Measurements from ENCODE around the gene RADX. TPM values are rescaled to one million over a fixed set of nuclear protein-coding genes. Genes with fewer than 3 reads are reported as not detected.

RADX gene
- total RNA-seq, 2 experiments from 2014 or later = 5.6 to 7.4 TPM

DNA sequence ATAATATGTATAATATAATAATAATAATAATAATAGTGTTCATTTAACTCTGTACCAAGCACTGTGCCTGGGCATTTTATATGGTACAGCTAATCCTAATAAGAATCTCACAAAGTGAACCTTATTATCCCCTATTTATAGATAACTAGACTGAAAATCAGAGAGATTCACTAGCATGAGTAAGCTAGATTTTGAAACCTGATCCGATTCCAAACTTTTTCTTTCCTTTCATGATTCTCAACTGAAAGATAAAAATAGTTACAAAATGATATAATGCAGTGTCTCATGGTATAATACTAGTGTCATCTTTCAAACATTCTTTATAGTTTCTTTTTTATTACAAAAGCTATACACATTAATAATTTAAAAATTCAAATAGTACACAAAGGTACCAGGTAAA, 58.9 kb downstream of the RADX start:
- H3K9me3 Mint-ChIP-seq = no peaks in the 10 kb centered on the region
- ATAC-seq (no peak), DNase-seq (no peak)
- no peaks in the 10 kb centered on the region for H3K27me3 Mint-ChIP-seq
- CTCF ChIA-PET = no interaction called here
- peaks cover 3% of the 10 kb centered on the region for H3K36me3 Mint-ChIP-seq (ENCODE audit: low read depth)
- H3K27ac Mint-ChIP-seq = no peak overlapping the region
- no peaks in the 10 kb centered on the region for H3K4me1 Mint-ChIP-seq (ENCODE audit: low read depth)
- intact Hi-C loops (cut with micrococcal nuclease) = no loop called here
- POLR2A ChIA-PET = no interaction called here
- H3K4me3 Mint-ChIP-seq = no peak overlapping the region
- TF ChIP-seq, protein P1, sequence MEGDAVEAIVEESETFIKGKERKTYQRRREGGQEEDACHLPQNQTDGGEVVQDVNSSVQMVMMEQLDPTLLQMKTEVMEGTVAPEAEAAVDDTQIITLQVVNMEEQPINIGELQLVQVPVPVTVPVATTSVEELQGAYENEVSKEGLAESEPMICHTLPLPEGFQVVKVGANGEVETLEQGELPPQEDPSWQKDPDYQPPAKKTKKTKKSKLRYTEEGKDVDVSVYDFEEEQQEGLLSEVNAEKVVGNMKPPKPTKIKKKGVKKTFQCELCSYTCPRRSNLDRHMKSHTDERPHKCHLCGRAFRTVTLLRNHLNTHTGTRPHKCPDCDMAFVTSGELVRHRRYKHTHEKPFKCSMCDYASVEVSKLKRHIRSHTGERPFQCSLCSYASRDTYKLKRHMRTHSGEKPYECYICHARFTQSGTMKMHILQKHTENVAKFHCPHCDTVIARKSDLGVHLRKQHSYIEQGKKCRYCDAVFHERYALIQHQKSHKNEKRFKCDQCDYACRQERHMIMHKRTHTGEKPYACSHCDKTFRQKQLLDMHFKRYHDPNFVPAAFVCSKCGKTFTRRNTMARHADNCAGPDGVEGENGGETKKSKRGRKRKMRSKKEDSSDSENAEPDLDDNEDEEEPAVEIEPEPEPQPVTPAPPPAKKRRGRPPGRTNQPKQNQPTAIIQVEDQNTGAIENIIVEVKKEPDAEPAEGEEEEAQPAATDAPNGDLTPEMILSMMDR (IDR thresholded peaks at IDR 0.05) = no peak

DNA sequence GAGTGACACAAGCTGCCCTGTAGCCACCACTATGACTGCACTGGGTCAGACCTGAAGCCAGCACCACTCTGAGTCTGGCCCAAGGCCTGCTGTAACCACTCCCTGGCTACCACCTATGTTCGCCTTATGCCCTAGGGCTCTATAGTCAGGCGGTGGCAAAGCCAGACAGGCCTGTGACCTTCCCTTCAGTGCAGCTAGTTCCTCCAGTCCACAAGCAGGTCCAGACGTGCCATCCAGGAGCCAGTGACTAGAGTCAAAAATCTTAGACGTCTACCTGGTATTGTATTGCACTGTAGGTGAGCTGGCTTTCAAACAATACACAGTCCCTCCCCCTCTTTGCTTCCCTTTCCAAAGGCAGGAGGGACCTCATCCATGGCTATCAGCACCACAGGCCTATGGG, 60.7 kb downstream of the RADX start:
- ChIA-PET POLR2A (no interaction called here), CTCF (no interaction called here)
- ATAC-seq = no peak
- intact Hi-C loops (cut with micrococcal nuclease) = no loop called here
- Mint-ChIP-seq H3K27ac (no peak overlapping the region), H3K27me3 (no peaks in the 10 kb centered on the region), H3K36me3 (ENCODE audit: low read depth) (peaks cover 3% of the 10 kb centered on the region), H3K9me3 (no peaks in the 10 kb centered on the region), H3K4me3 (no peak overlapping the region), H3K4me1 (ENCODE audit: low read depth) (no peaks in the 10 kb centered on the region)
- TF ChIP-seq, protein P1 (IDR thresholded peaks at IDR 0.05) = no peak
- DNase-seq = no peak

DNA sequence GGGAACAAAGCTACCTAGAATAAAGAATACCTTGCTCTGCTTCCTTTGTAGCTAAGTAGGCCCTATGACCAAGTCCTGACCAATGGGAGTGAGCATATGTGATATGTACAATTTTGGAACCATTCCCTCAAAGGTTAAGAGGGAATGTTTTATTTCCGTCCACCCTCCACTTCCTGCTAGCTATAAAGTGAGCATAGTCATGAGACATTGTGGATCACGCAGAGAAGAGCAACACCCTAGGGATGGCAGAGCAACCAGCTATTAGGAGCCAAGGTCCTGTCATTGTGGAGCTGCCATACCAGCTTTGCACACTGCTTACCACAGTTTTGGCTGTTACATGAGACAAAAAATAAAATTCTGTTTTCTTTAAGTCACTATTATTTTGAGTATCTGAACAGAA, 68.9 kb downstream of the RADX start:
- no peak overlapping the region for H3K4me3 Mint-ChIP-seq
- intact Hi-C loops (cut with micrococcal nuclease) = no loop called here
- CTCF ChIA-PET = no interaction called here
- no peak overlapping the region for H3K27ac Mint-ChIP-seq
- no peaks in the 10 kb centered on the region for H3K4me1 Mint-ChIP-seq (ENCODE audit: low read depth)
- no peaks in the 10 kb centered on the region for H3K9me3 Mint-ChIP-seq
- no peak for DNase-seq
- no peak for ATAC-seq
- no peaks in the 10 kb centered on the region for H3K36me3 Mint-ChIP-seq (ENCODE audit: low read depth)
- TF ChIP-seq, protein P1 (IDR thresholded peaks at IDR 0.05) = no peak
- H3K27me3 Mint-ChIP-seq = no peaks in the 10 kb centered on the region
- POLR2A ChIA-PET = no interaction called here

DNA sequence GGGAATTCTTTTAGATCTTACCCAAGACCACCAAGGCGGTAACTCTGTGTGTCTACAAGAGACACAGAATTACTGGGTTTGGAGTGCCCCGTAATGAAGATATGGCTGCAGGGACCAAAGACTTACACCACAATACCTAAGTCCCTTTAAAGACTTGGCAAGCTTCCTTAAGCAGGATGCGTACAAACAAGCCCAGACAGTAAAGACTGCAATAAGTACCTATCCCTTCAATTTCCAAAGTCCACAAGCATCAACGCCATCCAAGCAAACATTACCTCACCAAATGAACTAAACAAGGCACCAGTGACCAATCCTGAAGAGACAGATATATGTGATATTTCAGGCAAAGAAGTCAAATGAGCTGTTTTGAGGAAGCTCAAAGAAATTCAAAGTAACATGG, 72.4 kb downstream of the RADX start:
- DNase-seq (no peak), ATAC-seq (no peak)
- POLR2A ChIA-PET = no interaction called here
- no peaks in the 10 kb centered on the region for H3K4me1 Mint-ChIP-seq (ENCODE audit: low read depth)
- CTCF ChIA-PET = no interaction called here
- no peaks in the 10 kb centered on the region for H3K27me3 Mint-ChIP-seq
- H3K4me3 Mint-ChIP-seq = no peak overlapping the region
- TF ChIP-seq, protein P1 (IDR thresholded peaks at IDR 0.05) = no peak
- no peaks in the 10 kb centered on the region for H3K9me3 Mint-ChIP-seq
- H3K27ac Mint-ChIP-seq = no peak overlapping the region
- intact Hi-C loops (cut with micrococcal nuclease) = no loop called here
- no peaks in the 10 kb centered on the region for H3K36me3 Mint-ChIP-seq (ENCODE audit: low read depth)

DNA sequence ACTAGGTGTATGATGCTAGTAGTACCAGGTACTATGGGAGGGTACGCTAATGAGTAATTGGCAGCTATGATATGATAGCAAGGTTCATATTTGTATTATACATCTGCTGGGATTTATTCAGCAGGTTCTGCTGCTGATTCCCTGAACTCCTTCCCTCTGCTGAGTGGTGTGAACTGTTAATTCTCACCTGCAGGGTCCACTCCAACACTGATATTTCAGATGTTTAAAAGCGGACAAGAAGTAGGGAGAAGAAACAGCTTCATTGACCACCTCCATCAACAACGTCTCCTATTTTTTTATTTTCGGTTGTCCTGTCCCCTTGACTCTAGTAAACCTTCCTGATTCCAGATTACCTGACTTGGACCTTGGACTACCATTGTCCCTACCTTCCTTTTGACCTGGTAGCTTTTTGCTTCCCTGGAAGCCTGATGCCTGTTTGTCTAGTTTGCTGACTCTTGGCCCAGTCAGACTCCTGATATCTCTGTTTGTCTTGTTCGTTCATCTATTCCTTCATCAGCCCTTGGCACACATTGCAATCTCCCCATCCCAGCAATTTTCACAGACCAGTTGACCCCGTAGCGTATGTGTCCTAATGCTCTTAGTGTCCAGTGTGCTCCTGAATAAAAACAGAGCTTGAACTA, 80.8 kb downstream of the RADX start:
- Mint-ChIP-seq H3K27me3 (peaks cover 4% of the 10 kb centered on the region), H3K27ac (no peak overlapping the region), H3K4me3 (no peak overlapping the region), H3K4me1 (ENCODE audit: low read depth) (no peaks in the 10 kb centered on the region), H3K9me3 (no peaks in the 10 kb centered on the region), H3K36me3 (ENCODE audit: low read depth) (no peaks in the 10 kb centered on the region)
- CTCF ChIA-PET = no interaction called here
- ATAC-seq = no peak
- DNase-seq = no peak
- POLR2A ChIA-PET = no interaction called here
- TF ChIP-seq, protein P1 (IDR thresholded peaks at IDR 0.05) = no peak
- intact Hi-C loops (cut with micrococcal nuclease) = no loop called here
